Mucosa of stomach (tissue), 1 donor: Measurements from ENCODE around the gene ENG.

Experiments
- H3K27me3 ChIP-seq: one replicate; pipeline ENCODE4 v1.7.0; 2013; ENCODE audit warnings: mild to moderate bottlenecking, low read length; ENCODE audit not compliant: control insufficient read depth, insufficient read depth
- H3K36me3 ChIP-seq: one replicate; pipeline ENCODE4 v1.7.0; 2013; ENCODE audit warnings: low read length; ENCODE audit not compliant: control insufficient read depth, insufficient read depth
- H3K4me1 ChIP-seq: one replicate; pipeline ENCODE4 v1.7.0; 2013; ENCODE audit warnings: mild to moderate bottlenecking, low read length; ENCODE audit not compliant: control insufficient read depth, insufficient read depth
- H3K4me3 ChIP-seq: one replicate; pipeline ENCODE4 v1.7.0; 2013; ENCODE audit warnings: low read length
- H3K9ac ChIP-seq: one replicate; pipeline ENCODE4 v1.7.0; 2013; ENCODE audit warnings: mild to moderate bottlenecking, low read length, moderate library complexity
- H3K9me3 ChIP-seq: one replicate; pipeline ENCODE4 v1.7.0; 2013; ENCODE audit warnings: mild to moderate bottlenecking, low read length, moderate library complexity; ENCODE audit not compliant: control insufficient read depth
- donor health status: Pancreatic carcinoma.

The ENG gene

GRCh38 chr9:127857278-127857677 is 2.8 kb upstream of the ENG start:
- H3K9ac ChIP-seq: no peak overlapping the region

GRCh38 chr9:127856729-127857116 is 2.3 kb upstream of the ENG start:
- Histone ChIP-seq H3K4me1 (peaks cover 24% of the 10 kb centered on the region), H3K4me3 (no peak overlapping the region), H3K9ac (no peak overlapping the region), H3K27me3 (no peaks in the 10 kb centered on the region), H3K9me3 (no peaks in the 10 kb centered on the region), H3K36me3 (no peaks in the 10 kb centered on the region)

More at GRCh38 chr9:127857278-127857677, 2.8 kb upstream of the ENG start:
- Histone ChIP-seq H3K4me3 (no peak overlapping the region), H3K36me3 (no peaks in the 10 kb centered on the region), H3K4me1 (peaks cover 29% of the 10 kb centered on the region), H3K27me3 (no peaks in the 10 kb centered on the region), H3K9me3 (no peaks in the 10 kb centered on the region)

- H3K4me1 ChIP-seq: peaks cover 19% of the 10 kb centered on the region
- H3K9ac ChIP-seq: no peak overlapping the region
Measured at GRCh38 chr9:127856094-127856728, 1.8 kb upstream of the ENG start.

GRCh38 chr9:127855522-127855921 is 1.1 kb upstream of the ENG start:
- Histone ChIP-seq H3K4me3 (no peak overlapping the region), H3K27me3 (no peaks in the 10 kb centered on the region), H3K9ac (no peak overlapping the region), H3K4me1 (peaks cover 18% of the 10 kb centered on the region), H3K9me3 (no peaks in the 10 kb centered on the region), H3K36me3 (no peaks in the 10 kb centered on the region)

More at GRCh38 chr9:127856094-127856728, 1.8 kb upstream of the ENG start:
- H3K4me3 ChIP-seq: no peak overlapping the region
- H3K36me3 ChIP-seq: no peaks in the 10 kb centered on the region
- no peaks in the 10 kb centered on the region for H3K27me3 ChIP-seq
- no peaks in the 10 kb centered on the region for H3K9me3 ChIP-seq

- peak overlapping the region; percentile 8 for H3K9ac ChIP-seq
- H3K27me3 ChIP-seq: no peaks in the 10 kb centered on the region
- H3K36me3 ChIP-seq: no peaks in the 10 kb centered on the region
- H3K4me3 ChIP-seq: no peak overlapping the region
- no peaks in the 10 kb centered on the region for H3K9me3 ChIP-seq
- H3K4me1 ChIP-seq: peaks cover 18% of the 10 kb centered on the region
Measured at GRCh38 chr9:127854960-127855359, 502 bp upstream of the ENG start.

- no peaks in the 10 kb centered on the region for H3K36me3 ChIP-seq
- no peak overlapping the region for H3K4me3 ChIP-seq
- H3K27me3 ChIP-seq: no peaks in the 10 kb centered on the region
- peak overlapping the region; percentile 64 for H3K9ac ChIP-seq
- no peaks in the 10 kb centered on the region for H3K9me3 ChIP-seq
- peaks cover 10% of the 10 kb centered on the region for H3K4me1 ChIP-seq
Measured at GRCh38 chr9:127853312-127854183, 910 bp downstream of the ENG start.

GRCh38 chr9:127852829-127853228 is 1.6 kb downstream of the ENG start:
- Histone ChIP-seq H3K9ac (peak overlapping the region; percentile 64), H3K27me3 (no peaks in the 10 kb centered on the region), H3K4me3 (no peak overlapping the region), H3K36me3 (no peaks in the 10 kb centered on the region), H3K9me3 (no peaks in the 10 kb centered on the region), H3K4me1 (peaks cover 3% of the 10 kb centered on the region)

- Histone ChIP-seq H3K4me3 (no peak overlapping the region), H3K4me1 (no peaks in the 10 kb centered on the region), H3K36me3 (no peaks in the 10 kb centered on the region), H3K9me3 (no peaks in the 10 kb centered on the region), H3K9ac (no peak overlapping the region), H3K27me3 (no peaks in the 10 kb centered on the region)
Measured at GRCh38 chr9:127850286-127850830, 4.1 kb downstream of the ENG start.

- Histone ChIP-seq H3K9ac (no peak overlapping the region), H3K4me1 (no peaks in the 10 kb centered on the region), H3K27me3 (no peaks in the 10 kb centered on the region), H3K36me3 (no peaks in the 10 kb centered on the region), H3K9me3 (no peaks in the 10 kb centered on the region), H3K4me3 (no peak overlapping the region)
Measured at GRCh38 chr9:127848756-127849504, 5.5 kb downstream of the ENG start.

- Histone ChIP-seq H3K27me3 (no peaks in the 10 kb centered on the region), H3K36me3 (no peaks in the 10 kb centered on the region), H3K4me3 (no peak overlapping the region), H3K9me3 (no peaks in the 10 kb centered on the region), H3K9ac (no peak overlapping the region), H3K4me1 (no peaks in the 10 kb centered on the region)
Measured at GRCh38 chr9:127847833-127848755, 6.4 kb downstream of the ENG start.

GRCh38 chr9:127847178-127847510 is 7.3 kb downstream of the ENG start:
- Histone ChIP-seq H3K9me3 (no peaks in the 10 kb centered on the region), H3K36me3 (no peaks in the 10 kb centered on the region), H3K9ac (no peak overlapping the region), H3K4me3 (no peak overlapping the region), H3K27me3 (no peaks in the 10 kb centered on the region), H3K4me1 (no peaks in the 10 kb centered on the region)
